ENCODE data around the gene SUN2.
"Not testable (repeated sequence)": the region's sequence is repeated elsewhere in the genome, so short reads cannot be mapped to it uniquely, and the experiment has no call there.

Gene SUN2, protein sequence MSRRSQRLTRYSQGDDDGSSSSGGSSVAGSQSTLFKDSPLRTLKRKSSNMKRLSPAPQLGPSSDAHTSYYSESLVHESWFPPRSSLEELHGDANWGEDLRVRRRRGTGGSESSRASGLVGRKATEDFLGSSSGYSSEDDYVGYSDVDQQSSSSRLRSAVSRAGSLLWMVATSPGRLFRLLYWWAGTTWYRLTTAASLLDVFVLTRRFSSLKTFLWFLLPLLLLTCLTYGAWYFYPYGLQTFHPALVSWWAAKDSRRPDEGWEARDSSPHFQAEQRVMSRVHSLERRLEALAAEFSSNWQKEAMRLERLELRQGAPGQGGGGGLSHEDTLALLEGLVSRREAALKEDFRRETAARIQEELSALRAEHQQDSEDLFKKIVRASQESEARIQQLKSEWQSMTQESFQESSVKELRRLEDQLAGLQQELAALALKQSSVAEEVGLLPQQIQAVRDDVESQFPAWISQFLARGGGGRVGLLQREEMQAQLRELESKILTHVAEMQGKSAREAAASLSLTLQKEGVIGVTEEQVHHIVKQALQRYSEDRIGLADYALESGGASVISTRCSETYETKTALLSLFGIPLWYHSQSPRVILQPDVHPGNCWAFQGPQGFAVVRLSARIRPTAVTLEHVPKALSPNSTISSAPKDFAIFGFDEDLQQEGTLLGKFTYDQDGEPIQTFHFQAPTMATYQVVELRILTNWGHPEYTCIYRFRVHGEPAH

DNA sequence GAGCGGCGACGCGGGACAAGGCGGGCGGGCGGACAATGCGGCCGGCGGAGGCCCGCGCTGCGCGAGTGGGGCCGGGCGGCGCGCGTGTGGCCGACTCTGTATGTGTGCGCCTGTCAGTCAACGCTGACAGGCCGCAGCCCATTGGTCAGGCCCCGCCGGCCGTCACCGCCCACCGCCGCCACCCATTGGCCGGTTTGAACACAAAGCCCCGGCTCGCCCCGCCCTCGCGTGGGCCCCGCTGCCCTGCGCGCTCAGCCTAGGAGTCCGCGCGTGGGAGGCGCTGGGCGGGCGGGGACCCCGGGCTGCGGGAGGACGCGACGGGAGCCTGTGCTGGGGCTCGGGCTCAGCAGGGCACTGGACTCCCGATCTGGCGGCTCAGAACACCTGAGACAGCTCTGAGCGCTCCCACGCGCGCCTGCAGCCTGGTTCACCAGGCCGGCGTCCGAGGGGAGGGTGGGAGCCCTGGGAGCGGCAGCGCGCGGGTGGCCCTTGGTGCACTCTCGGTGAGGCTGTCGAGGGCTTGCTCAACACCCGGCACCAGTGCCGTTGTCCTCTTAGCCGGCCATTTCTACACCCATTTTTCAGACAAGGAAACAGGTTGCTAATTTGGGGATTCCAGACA, at the start of gene SUN2:
TSS of gene SUN2 (minus strand) at position 88 of the 622 bp plus-strand sequence. CDS start 3,370 bp downstream, outside the sequence.
- peak; percentile 89 for DNase-seq
- peak within 1 kb of the TSS; percentile 87 for H3K4me3 ChIP-seq (ENCODE audit: low read length)
- H3K9ac ChIP-seq (ENCODE audit: low read length) = peak within 1 kb of the TSS; percentile 81
- TF ChIP-seq EZH2 (optimal IDR thresholded peaks at IDR 0.05; ENCODE audit: low read depth, low read length) = no peak
- H3K4me2 ChIP-seq (ENCODE audit: low read depth, low read length) = peak within 1 kb of the TSS; percentile 98
- peaks cover 48% of the 10 kb centered on the region for H3K79me2 ChIP-seq (ENCODE audit: low read length)
- H3K27ac ChIP-seq (ENCODE audit: low read length) = peak within 1 kb of the TSS; percentile 91
- H3K9me2 ChIP-seq (replicated peaks; ENCODE audit: insufficient read depth, low read length) = no peaks in the 10 kb centered on the region
- H2AFZ ChIP-seq (ENCODE audit: low read length) = peak within 1 kb of the TSS; percentile 77
- no peaks in the 10 kb centered on the region for H4K20me1 ChIP-seq (ENCODE audit: insufficient read depth, low read length)
- H3F3A ChIP-seq (ENCODE audit: insufficient read depth, low read length) = peaks cover 42% of the 10 kb centered on the region
- H3K36me3 ChIP-seq (replicated peaks; ENCODE audit: insufficient read depth, low read length) = peaks cover 6% of the 10 kb centered on the region; the same call in 1 of the 2 replicates
- no peaks in the 10 kb centered on the region for H3K27me3 ChIP-seq (replicated peaks; ENCODE audit: insufficient read depth, low read length)
- no peaks in the 10 kb centered on the region for H3K9me3 ChIP-seq (replicated peaks; ENCODE audit: insufficient read depth, low read length)
- H3K4me1 ChIP-seq (ENCODE audit: low read length) = peaks cover 42% of the 10 kb centered on the region

DNA sequence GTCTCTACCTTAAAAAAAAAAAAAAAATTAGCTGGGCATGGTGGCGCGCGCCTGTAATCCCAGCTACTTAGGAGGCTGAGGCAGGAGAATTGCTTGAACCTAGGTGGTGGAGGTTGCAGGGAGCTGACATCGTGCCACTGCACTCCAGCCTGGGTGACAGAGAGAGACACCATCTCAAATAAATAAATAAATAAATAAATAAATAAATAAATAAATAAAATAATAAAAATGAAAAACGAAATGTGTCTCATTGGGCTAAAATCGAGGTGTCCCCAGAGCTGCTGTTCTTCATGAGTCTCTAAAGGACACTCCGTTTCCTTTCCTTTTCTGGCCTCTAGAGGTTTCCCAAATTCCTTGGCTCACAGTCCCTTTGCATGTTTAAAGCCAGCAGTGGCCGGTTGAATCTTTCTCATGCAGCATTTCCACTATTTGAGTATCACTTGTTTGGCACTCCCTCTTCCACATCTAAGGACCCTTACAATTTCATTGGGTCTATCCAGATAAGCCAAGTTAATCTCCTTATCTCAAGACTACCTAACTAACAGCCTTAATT, 49.3 kb upstream of the SUN2 start:
- not testable (repeated sequence) for H2AFZ ChIP-seq (ENCODE audit: low read length); H3K9me3 ChIP-seq (replicated peaks; ENCODE audit: insufficient read depth, low read length); DNase-seq; H4K20me1 ChIP-seq (ENCODE audit: insufficient read depth, low read length); H3K9ac ChIP-seq (ENCODE audit: low read length); H3K79me2 ChIP-seq (ENCODE audit: low read length); H3K4me2 ChIP-seq (ENCODE audit: low read depth, low read length); H3K4me3 ChIP-seq (ENCODE audit: low read length); H3K4me1 ChIP-seq (ENCODE audit: low read length); H3K27ac ChIP-seq (ENCODE audit: low read length); H3K36me3 ChIP-seq (replicated peaks; ENCODE audit: insufficient read depth, low read length); H3F3A ChIP-seq (ENCODE audit: insufficient read depth, low read length); H3K9me2 ChIP-seq (replicated peaks; ENCODE audit: insufficient read depth, low read length)
- peaks cover 62% of the 10 kb centered on the region for H3K27me3 ChIP-seq (replicated peaks; ENCODE audit: insufficient read depth, low read length)

DNA sequence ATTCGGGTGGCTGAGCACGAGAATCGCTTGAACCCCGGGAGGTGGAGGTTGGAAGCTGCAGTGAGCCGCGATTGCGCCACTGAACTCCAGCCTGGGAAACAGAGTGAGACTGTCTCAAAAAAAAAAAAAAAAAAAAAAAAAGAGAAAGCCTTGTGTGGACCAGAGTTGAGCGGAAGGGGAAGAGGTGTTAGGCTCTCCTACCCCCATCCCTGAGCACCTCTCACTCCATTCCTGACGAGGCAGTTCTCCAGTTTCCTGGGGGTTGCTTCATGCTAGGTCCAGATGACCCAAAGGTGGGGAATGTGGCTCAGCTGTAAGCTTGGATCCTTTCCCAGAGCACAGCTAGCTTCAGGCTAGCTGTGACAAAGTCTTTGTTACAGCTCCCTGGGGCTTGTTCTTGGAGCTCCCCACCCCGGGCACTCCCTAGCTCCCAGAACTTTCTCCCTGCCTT, 46.9 kb upstream of the SUN2 start:
- no peak overlapping the region for H3K27ac ChIP-seq (ENCODE audit: low read length)
- H3K79me2 ChIP-seq (ENCODE audit: low read length) = no peaks in the 10 kb centered on the region
- no peak for DNase-seq
- H3K9me3 ChIP-seq (replicated peaks; ENCODE audit: insufficient read depth, low read length) = no peaks in the 10 kb centered on the region
- TF ChIP-seq, protein P1, sequence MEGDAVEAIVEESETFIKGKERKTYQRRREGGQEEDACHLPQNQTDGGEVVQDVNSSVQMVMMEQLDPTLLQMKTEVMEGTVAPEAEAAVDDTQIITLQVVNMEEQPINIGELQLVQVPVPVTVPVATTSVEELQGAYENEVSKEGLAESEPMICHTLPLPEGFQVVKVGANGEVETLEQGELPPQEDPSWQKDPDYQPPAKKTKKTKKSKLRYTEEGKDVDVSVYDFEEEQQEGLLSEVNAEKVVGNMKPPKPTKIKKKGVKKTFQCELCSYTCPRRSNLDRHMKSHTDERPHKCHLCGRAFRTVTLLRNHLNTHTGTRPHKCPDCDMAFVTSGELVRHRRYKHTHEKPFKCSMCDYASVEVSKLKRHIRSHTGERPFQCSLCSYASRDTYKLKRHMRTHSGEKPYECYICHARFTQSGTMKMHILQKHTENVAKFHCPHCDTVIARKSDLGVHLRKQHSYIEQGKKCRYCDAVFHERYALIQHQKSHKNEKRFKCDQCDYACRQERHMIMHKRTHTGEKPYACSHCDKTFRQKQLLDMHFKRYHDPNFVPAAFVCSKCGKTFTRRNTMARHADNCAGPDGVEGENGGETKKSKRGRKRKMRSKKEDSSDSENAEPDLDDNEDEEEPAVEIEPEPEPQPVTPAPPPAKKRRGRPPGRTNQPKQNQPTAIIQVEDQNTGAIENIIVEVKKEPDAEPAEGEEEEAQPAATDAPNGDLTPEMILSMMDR (IDR thresholded peaks at IDR 0.05; ENCODE audit: low read length) = no peak
- TF ChIP-seq EZH2phosphoT487 (IDR thresholded peaks at IDR 0.05; ENCODE audit: low read length) (no peak), EZH2 (optimal IDR thresholded peaks at IDR 0.05; ENCODE audit: low read depth, low read length) (no peak)
- H2AFZ ChIP-seq (ENCODE audit: low read length) = no peak overlapping the region
- no peak overlapping the region for H3K4me3 ChIP-seq (ENCODE audit: low read length)
- no peaks in the 10 kb centered on the region for H4K20me1 ChIP-seq (ENCODE audit: insufficient read depth, low read length)
- H3K36me3 ChIP-seq (replicated peaks; ENCODE audit: insufficient read depth, low read length) = no peaks in the 10 kb centered on the region
- no peak overlapping the region for H3K4me2 ChIP-seq (ENCODE audit: low read depth, low read length)
- H3K27me3 ChIP-seq (replicated peaks; ENCODE audit: insufficient read depth, low read length) = peaks cover 73% of the 10 kb centered on the region
- H3K9ac ChIP-seq (ENCODE audit: low read length) = no peak overlapping the region
- H3K4me1 ChIP-seq (ENCODE audit: low read length) = no peaks in the 10 kb centered on the region
- no peaks in the 10 kb centered on the region for H3F3A ChIP-seq (ENCODE audit: insufficient read depth, low read length)
- H3K9me2 ChIP-seq (replicated peaks; ENCODE audit: insufficient read depth, low read length) = no peaks in the 10 kb centered on the region

All from MM.1S (cell line).